ENCODE data around the gene SYK.

DNA sequence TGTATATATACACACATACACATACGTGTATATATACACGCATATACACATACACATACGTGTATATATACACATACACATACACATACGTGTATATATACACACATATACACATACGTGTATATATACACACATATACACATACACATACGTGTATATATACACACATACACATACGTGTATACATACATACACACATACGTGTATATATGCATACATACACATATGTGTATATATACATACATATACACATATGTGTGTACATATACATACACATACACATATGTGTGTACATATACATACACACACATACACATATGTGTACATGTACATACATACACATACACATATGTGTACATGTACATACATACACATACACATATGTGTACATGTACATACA lies 82.6 kb downstream of the SYK start:
- TF ChIP-seq, protein P1, sequence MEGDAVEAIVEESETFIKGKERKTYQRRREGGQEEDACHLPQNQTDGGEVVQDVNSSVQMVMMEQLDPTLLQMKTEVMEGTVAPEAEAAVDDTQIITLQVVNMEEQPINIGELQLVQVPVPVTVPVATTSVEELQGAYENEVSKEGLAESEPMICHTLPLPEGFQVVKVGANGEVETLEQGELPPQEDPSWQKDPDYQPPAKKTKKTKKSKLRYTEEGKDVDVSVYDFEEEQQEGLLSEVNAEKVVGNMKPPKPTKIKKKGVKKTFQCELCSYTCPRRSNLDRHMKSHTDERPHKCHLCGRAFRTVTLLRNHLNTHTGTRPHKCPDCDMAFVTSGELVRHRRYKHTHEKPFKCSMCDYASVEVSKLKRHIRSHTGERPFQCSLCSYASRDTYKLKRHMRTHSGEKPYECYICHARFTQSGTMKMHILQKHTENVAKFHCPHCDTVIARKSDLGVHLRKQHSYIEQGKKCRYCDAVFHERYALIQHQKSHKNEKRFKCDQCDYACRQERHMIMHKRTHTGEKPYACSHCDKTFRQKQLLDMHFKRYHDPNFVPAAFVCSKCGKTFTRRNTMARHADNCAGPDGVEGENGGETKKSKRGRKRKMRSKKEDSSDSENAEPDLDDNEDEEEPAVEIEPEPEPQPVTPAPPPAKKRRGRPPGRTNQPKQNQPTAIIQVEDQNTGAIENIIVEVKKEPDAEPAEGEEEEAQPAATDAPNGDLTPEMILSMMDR (IDR thresholded peaks at IDR 0.05) = no peak
- TF ChIP-seq POLR2A (IDR thresholded peaks at IDR 0.05) = no peak
